CD8-positive, alpha-beta memory T cell (primary cell): ENCODE measurements around the gene PRUNE2. TPM values are rescaled to one million over a fixed set of nuclear protein-coding genes. Genes with fewer than 3 reads are reported as not detected.

ENCODE experiments used
- CTCF ChIA-PET: fragments of 350-600 bp; sonication (Branson Sonifier 250); formaldehyde crosslinking; loops from one replicate; lab custom pipeline; 2021; ENCODE audit warnings: antibody characterized with exemption; lab: Charles Lee
- POLR2A ChIA-PET: fragments of 350-600 bp; sonication (Branson Sonifier 250); formaldehyde crosslinking; loops from one replicate; lab custom pipeline; 2021; ENCODE audit warnings: antibody characterized with exemption; lab: Charles Lee
- DNase-seq, 5 donors: peaks; one replicate each; pipeline versions ENCODE4 v3.0.0 to v3.0.0-alpha.2; 2020 to 2022; ENCODE audit warnings: mixed read lengths in 1 of 5
- H3K27ac ChIP-seq: one replicate; pipeline ENCODE4 v1.7.0; 2013; ENCODE audit warnings: low read depth, mild to moderate bottlenecking, low read length, moderate library complexity
- H3K27me3 ChIP-seq: 2 replicates; pipeline ENCODE4 v1.7.0; 2013; ENCODE audit warnings: low read length, mild to moderate bottlenecking; ENCODE audit not compliant: insufficient read depth, poor library complexity, severe bottlenecking
- H3K36me3 ChIP-seq: 2 replicates; pipeline ENCODE4 v1.7.0; 2013; ENCODE audit warnings: mild to moderate bottlenecking, low read length, moderate library complexity; ENCODE audit not compliant: insufficient read depth
- H3K4me1 ChIP-seq: 2 replicates; pipeline ENCODE4 v1.7.0; 2013; ENCODE audit warnings: mild to moderate bottlenecking, low read length, moderate library complexity; ENCODE audit not compliant: insufficient read depth
- H3K4me3 ChIP-seq: 2 replicates; pipeline ENCODE4 v1.7.0; 2013; ENCODE audit warnings: mild to moderate bottlenecking, low read length
- H3K9me3 ChIP-seq: 2 replicates; pipeline ENCODE4 v1.7.0; 2013; ENCODE audit warnings: mild to moderate bottlenecking, low read length
- H3K27ac Mint-ChIP-seq, 8 donors: one replicate each; pipeline ENCODE4 v1.8.0; 2020 to 2021; ENCODE audit warnings: mixed read lengths in 8 of 8, mild to moderate bottlenecking in 6 of 8, inconsistent platforms in 3 of 8, moderate library complexity in 3 of 8
- H3K27me3 Mint-ChIP-seq, 2 donors: one replicate each; pipeline ENCODE4 v1.8.0; 2020 to 2021; ENCODE audit warnings: mixed read lengths in 2 of 2, mild to moderate bottlenecking in 1 of 2, moderate library complexity in 1 of 2
- H3K36me3 Mint-ChIP-seq, 3 donors: one replicate each; pipeline ENCODE4 v1.8.0; 2020 to 2021; ENCODE audit warnings: mixed read lengths in 3 of 3, inconsistent platforms in 1 of 3, mild to moderate bottlenecking in 1 of 3
- H3K4me1 Mint-ChIP-seq, 3 donors: one replicate each; pipeline ENCODE4 v1.8.0; 2020 to 2021; ENCODE audit warnings: mixed read lengths in 3 of 3, inconsistent platforms in 1 of 3, mild to moderate bottlenecking in 1 of 3
- H3K4me3 Mint-ChIP-seq, 7 donors: one replicate each; pipeline ENCODE4 v1.8.0; 2020 to 2021; ENCODE audit warnings: mixed read lengths in 7 of 7, mild to moderate bottlenecking in 6 of 7, moderate library complexity in 4 of 7, inconsistent platforms in 2 of 7
- H3K9me3 Mint-ChIP-seq, 5 donors: one replicate each; pipeline ENCODE4 v1.8.0; 2020 to 2022; ENCODE audit warnings: mixed read lengths in 5 of 5, mild to moderate bottlenecking in 3 of 5, moderate library complexity in 2 of 5, inconsistent platforms in 1 of 5
- polyA plus RNA-seq: library from polyadenylated mRNA; unstranded; fragments of 300-500 nt; fragmentation: Illumina TruSeq; gene quantifications from one replicate; pipeline ENCODE4 v1.2.3, GENCODE V29; 2021
- total RNA-seq, 2 experiments: library from RNA; stranded (reverse); gene quantifications; one replicate each; pipeline ENCODE4 v1.2.3, GENCODE V29; 2021

The PRUNE2 gene
- total and polyA plus RNA-seq, 3 experiments from 2014 or later = 0.21 to 0.53 (median 0.48) TPM

- POLR2A ChIA-PET = no interaction called here
- Mint-ChIP-seq H3K27ac (no peak overlapping the region), H3K4me1 (no peaks in the 10 kb centered on the region), H3K27me3 (no peaks in the 10 kb centered on the region), H3K4me3 (no peak overlapping the region), H3K36me3 (peaks cover 0 to 1% (median 0%) of the 10 kb centered on the region in 3 donors), H3K9me3 (no peaks in the 10 kb centered on the region)
- no peaks in the 10 kb centered on the region for H3K4me1 ChIP-seq
- H3K9me3 ChIP-seq = no peaks in the 10 kb centered on the region
- H3K4me3 ChIP-seq = no peak overlapping the region
- H3K36me3 ChIP-seq = no peaks in the 10 kb centered on the region
- H3K27ac ChIP-seq = no peak overlapping the region
- no peak for DNase-seq
- CTCF ChIA-PET = interaction anchor here (0.7 to 1.3 kb wide), 2 partner anchors 16 to 21 kb away, joined by 3 read pairs; no protein-coding TSS in a partner anchor
- H3K27me3 ChIP-seq = peaks cover 5% of the 10 kb centered on the region
These were observed 262.4 kb downstream of the PRUNE2 start for GRCh38 chr9:76643399-76644117.

GRCh38 chr9:76642701-76643209 is 263.2 kb downstream of the PRUNE2 start:
- Histone ChIP-seq H3K27ac (no peak overlapping the region), H3K36me3 (no peaks in the 10 kb centered on the region), H3K9me3 (no peaks in the 10 kb centered on the region), H3K4me1 (no peaks in the 10 kb centered on the region), H3K4me3 (no peak overlapping the region), H3K27me3 (peaks cover 5% of the 10 kb centered on the region)
- no peaks in the 10 kb centered on the region for H3K27me3 Mint-ChIP-seq
- POLR2A ChIA-PET = no interaction called here
- no peaks in the 10 kb centered on the region for H3K9me3 Mint-ChIP-seq
- no peak overlapping the region for H3K27ac Mint-ChIP-seq
- no peak for DNase-seq
- peaks cover 4 to 5% (median 5%) of the 10 kb centered on the region in 3 donors for H3K4me1 Mint-ChIP-seq
- H3K4me3 Mint-ChIP-seq = no peak overlapping the region
- CTCF ChIA-PET = interaction anchor here (0.7 to 1.9 kb wide), 2 partner anchors 16 to 22 kb away, joined by 3 to 7 read pairs; no protein-coding TSS in a partner anchor
- H3K36me3 Mint-ChIP-seq = peaks cover 0 to 1% (median 0%) of the 10 kb centered on the region in 3 donors

- H3K36me3 ChIP-seq = no peaks in the 10 kb centered on the region
- no peak overlapping the region for H3K4me3 ChIP-seq
- ChIA-PET CTCF (interaction anchor here (1.9 kb wide), 1 partner anchor 17 kb away, joined by 7 read pairs; no protein-coding TSS in a partner anchor), POLR2A (no interaction called here)
- no peak overlapping the region for H3K27ac ChIP-seq
- H3K9me3 ChIP-seq = no peaks in the 10 kb centered on the region
- Mint-ChIP-seq H3K27ac (no peak overlapping the region), H3K9me3 (no peaks in the 10 kb centered on the region), H3K4me1 (peaks cover 10 to 12% (median 12%) of the 10 kb centered on the region in 3 donors), H3K36me3 (peaks cover 0 to 1% (median 0%) of the 10 kb centered on the region in 3 donors), H3K27me3 (no peaks in the 10 kb centered on the region), H3K4me3 (no peak overlapping the region)
- DNase-seq = no peak
- H3K27me3 ChIP-seq = peaks cover 5% of the 10 kb centered on the region
- peaks cover 6% of the 10 kb centered on the region for H3K4me1 ChIP-seq
These were observed 263.8 kb downstream of the PRUNE2 start for GRCh38 chr9:76642074-76642473.

GRCh38 chr9:76638001-76638400 is 267.9 kb downstream of the PRUNE2 start:
- no peak overlapping the region for H3K27ac ChIP-seq
- peak overlapping the region in 1 of 8 donors; percentile 20 for H3K27ac Mint-ChIP-seq
- no peak for DNase-seq
- CTCF ChIA-PET = no interaction called here
- H3K27me3 Mint-ChIP-seq = no peaks in the 10 kb centered on the region
- H3K4me1 ChIP-seq = peaks cover 9% of the 10 kb centered on the region
- H3K9me3 ChIP-seq = no peaks in the 10 kb centered on the region
- no peak overlapping the region for H3K4me3 ChIP-seq
- POLR2A ChIA-PET = no interaction called here
- peaks cover 10 to 17% (median 16%) of the 10 kb centered on the region in 3 donors for H3K4me1 Mint-ChIP-seq
- no peaks in the 10 kb centered on the region for H3K9me3 Mint-ChIP-seq
- no peak overlapping the region for H3K4me3 Mint-ChIP-seq
- peaks cover 0 to 1% (median 0%) of the 10 kb centered on the region in 3 donors for H3K36me3 Mint-ChIP-seq
- H3K27me3 ChIP-seq = peaks cover 5% of the 10 kb centered on the region
- no peaks in the 10 kb centered on the region for H3K36me3 ChIP-seq

- CTCF ChIA-PET = no interaction called here
- Mint-ChIP-seq H3K36me3 (peaks cover 0 to 1% (median 0%) of the 10 kb centered on the region in 3 donors), H3K27ac (peak overlapping the region in 2 of 8 donors; percentile 7 to 8), H3K27me3 (no peaks in the 10 kb centered on the region), H3K9me3 (no peaks in the 10 kb centered on the region), H3K4me1 (peaks cover 10 to 17% (median 16%) of the 10 kb centered on the region in 3 donors), H3K4me3 (peak overlapping the region in 4 of 7 donors; percentile 1 to 46 (median 20))
- no peak for DNase-seq
- H3K36me3 ChIP-seq = no peaks in the 10 kb centered on the region
- H3K27me3 ChIP-seq = peaks cover 5% of the 10 kb centered on the region
- H3K4me1 ChIP-seq = peaks cover 9% of the 10 kb centered on the region
- H3K9me3 ChIP-seq = no peaks in the 10 kb centered on the region
- POLR2A ChIA-PET = no interaction called here
- H3K27ac ChIP-seq = no peak overlapping the region
- H3K4me3 ChIP-seq = no peak overlapping the region
These were observed 268.5 kb downstream of the PRUNE2 start for GRCh38 chr9:76637416-76637815.

- Mint-ChIP-seq H3K27ac (peak overlapping the region in 1 of 8 donors; percentile 32), H3K9me3 (no peaks in the 10 kb centered on the region), H3K36me3 (peaks cover 0 to 1% (median 0%) of the 10 kb centered on the region in 3 donors), H3K4me1 (peaks cover 20 to 23% (median 22%) of the 10 kb centered on the region in 3 donors), H3K27me3 (peaks cover 0 to 2% of the 10 kb centered on the region in 2 donors), H3K4me3 (no peak overlapping the region)
- peaks cover 3% of the 10 kb centered on the region for H3K27me3 ChIP-seq
- ChIA-PET POLR2A (no interaction called here), CTCF (interaction anchor here (0.9 to 1.3 kb wide), 3 partner anchors 15 to 24 kb away, joined by 3 read pairs; no protein-coding TSS in a partner anchor)
- H3K9me3 ChIP-seq = no peaks in the 10 kb centered on the region
- no peak overlapping the region for H3K27ac ChIP-seq
- no peak overlapping the region for H3K4me3 ChIP-seq
- DNase-seq = no peak
- H3K4me1 ChIP-seq = peaks cover 9% of the 10 kb centered on the region
- H3K36me3 ChIP-seq = no peaks in the 10 kb centered on the region
These were observed 271.4 kb downstream of the PRUNE2 start for GRCh38 chr9:76634356-76635054.

- peaks cover 0 to 2% of the 10 kb centered on the region in 2 donors for H3K27me3 Mint-ChIP-seq
- DNase-seq = no peak
- H3K4me1 Mint-ChIP-seq = peaks cover 8 to 10% (median 8%) of the 10 kb centered on the region in 3 donors
- Histone ChIP-seq H3K4me3 (no peak overlapping the region), H3K36me3 (no peaks in the 10 kb centered on the region), H3K27ac (no peak overlapping the region), H3K27me3 (no peaks in the 10 kb centered on the region), H3K9me3 (no peaks in the 10 kb centered on the region), H3K4me1 (no peaks in the 10 kb centered on the region)
- CTCF ChIA-PET = no interaction called here
- H3K4me3 Mint-ChIP-seq = no peak overlapping the region
- POLR2A ChIA-PET = no interaction called here
- no peaks in the 10 kb centered on the region for H3K9me3 Mint-ChIP-seq
- no peak overlapping the region for H3K27ac Mint-ChIP-seq
- H3K36me3 Mint-ChIP-seq = no peaks in the 10 kb centered on the region
These were observed 275.0 kb downstream of the PRUNE2 start for GRCh38 chr9:76630916-76631315.
